Activated CD8-positive, alpha-beta memory T cell treated with anti-CD3 and anti-CD28 coated beads, Interleukin-2, amount 50 U/mL, for 24 hours (primary cell): ENCODE measurements around the gene ATF6.

ENCODE experiments used
- DNase-seq: peaks from one replicate; pipeline ENCODE4 v3.0.0-alpha.2; 2020; ENCODE audit errors: extremely low read depth

Gene ATF6

GRCh38 chr1:161899091-161899490 lies 133.0 kb downstream of the ATF6 start:
- no peak for DNase-seq

- DNase-seq = no peak
These were observed 134.0 kb downstream of the ATF6 start for GRCh38 chr1:161900160-161900559.

GRCh38 chr1:161902182-161902581 lies 136.1 kb downstream of the ATF6 start:
- DNase-seq = no peak

DNA sequence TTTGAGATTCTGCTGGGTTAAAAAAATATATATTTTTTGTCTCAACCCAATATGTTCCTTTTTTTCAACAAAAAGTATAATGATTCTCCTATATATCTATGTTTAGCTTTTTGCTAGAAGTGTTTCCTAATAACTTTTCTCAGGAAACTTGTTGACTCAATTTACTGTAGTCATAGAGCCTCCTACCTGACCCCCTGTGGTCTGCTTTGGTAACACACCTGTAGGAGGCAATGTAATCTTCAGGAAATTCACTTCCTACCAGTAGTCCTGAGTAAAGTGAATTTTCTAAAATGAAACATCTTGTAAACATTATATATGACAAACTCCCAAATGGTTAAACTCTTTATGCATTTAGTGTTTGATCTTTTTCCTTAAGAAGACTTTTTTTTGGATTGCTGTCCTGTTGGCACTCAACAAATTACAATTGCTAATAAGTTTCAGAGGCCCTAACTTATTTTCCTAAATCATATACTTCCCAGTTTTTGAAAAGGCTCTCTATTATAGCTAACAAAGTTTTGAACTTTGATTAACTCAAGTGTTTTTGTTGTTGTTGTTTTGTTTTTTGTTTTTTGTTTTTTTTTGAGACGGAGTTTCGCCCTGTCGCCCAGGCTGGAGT lies 139.3 kb downstream of the ATF6 start:
- no peak for DNase-seq

GRCh38 chr1:161907265-161907664 lies 141.1 kb downstream of the ATF6 start:
- no peak for DNase-seq

DNA sequence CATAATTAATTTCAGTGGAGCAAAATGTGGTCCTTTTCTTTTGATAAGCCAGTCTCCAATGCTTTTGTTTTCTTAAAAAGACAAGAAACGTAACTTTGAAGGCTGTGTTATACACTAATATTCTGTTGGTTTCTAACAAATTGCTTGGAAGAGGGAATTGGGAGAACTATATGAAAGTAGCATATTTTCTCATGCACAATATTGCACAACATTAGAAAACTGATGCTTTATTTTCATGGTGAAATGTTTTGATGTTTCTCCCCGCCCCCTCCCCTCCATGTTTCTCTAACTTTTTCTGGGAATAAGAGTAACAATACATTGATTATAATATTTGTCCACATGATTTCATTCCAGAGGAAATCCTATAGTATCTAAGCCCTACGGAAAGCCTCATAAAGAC lies 142.1 kb downstream of the ATF6 start:
- no peak for DNase-seq

- no peak for DNase-seq
These were observed 144.5 kb downstream of the ATF6 start for GRCh38 chr1:161910604-161911003.

DNA sequence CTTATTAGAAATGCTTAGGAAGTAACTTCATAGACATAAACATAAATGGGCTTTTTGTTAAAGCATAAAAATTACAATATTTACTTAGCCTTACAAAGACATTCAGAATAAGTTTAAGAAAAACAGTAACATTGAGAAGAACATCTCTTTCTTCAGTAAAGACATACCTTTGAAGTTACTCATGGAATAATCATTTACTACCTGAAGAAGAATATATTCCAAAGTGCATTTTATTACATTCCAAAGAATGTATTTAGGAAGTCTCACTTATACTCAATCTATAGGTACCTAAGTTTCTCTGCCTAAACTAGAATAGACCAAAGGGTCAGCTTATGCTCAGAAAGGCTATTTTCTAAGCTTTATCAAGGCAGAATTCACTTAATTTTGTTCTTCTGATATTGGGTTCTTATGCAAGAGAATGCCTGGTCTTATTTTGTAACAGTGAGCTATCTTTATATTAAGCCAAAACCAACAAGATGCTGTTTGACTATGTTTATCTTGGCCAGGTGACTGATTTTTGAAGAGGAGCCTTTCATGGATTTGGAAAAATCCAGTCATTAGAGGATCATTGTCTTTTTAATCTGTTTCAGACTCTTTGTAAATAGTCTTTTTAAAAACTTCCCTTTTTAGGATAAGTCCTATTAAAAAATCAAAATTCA lies 147.5 kb downstream of the ATF6 start:
- no peak for DNase-seq

DNA sequence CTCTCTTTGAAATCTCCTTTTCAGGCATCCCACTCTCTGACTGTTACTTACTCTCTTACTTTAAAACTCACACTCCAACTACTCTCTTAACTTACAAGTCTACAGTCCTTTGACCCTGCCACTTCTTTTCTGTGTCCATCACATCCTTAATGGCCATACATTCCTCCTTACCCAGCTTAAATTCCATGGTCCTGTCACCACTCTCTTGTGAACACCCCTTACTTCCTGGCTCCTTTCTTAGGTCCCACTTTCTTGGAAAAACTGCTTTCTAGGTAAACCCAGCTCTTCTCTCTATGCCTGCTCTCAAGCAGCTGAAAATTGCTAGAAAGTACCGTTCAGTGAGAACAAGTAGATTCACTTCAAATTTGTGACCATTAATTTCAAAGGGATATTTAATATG lies 148.5 kb downstream of the ATF6 start:
- no peak for DNase-seq

GRCh38 chr1:161915051-161915503 lies 149.0 kb downstream of the ATF6 start:
- peak; percentile 10 for DNase-seq

DNA sequence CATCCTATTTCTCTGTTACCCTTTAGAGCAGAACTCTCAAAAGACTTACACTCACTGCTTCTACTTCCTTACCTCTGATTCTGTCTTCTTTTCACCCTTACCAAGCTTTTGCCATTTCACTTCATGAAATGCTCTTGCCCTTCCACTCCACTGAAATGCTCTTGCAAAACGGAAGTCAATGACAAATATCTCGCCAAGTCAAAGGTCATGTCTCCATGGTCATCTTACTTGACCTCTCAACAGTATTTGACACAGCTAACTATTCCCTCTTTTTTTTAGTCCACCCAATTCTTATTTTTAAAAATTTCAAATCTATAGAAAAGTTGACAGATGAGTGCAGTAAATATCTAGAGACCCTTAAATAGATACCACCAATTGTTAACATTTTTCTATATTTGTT lies 149.9 kb downstream of the ATF6 start:
- DNase-seq = no peak

- DNase-seq = no peak
These were observed 153.1 kb downstream of the ATF6 start for GRCh38 chr1:161919229-161919628.

GRCh38 chr1:161921491-161921890 lies 155.4 kb downstream of the ATF6 start:
- DNase-seq = no peak

GRCh38 chr1:161921990-161922389 lies 155.9 kb downstream of the ATF6 start:
- no peak for DNase-seq

DNA sequence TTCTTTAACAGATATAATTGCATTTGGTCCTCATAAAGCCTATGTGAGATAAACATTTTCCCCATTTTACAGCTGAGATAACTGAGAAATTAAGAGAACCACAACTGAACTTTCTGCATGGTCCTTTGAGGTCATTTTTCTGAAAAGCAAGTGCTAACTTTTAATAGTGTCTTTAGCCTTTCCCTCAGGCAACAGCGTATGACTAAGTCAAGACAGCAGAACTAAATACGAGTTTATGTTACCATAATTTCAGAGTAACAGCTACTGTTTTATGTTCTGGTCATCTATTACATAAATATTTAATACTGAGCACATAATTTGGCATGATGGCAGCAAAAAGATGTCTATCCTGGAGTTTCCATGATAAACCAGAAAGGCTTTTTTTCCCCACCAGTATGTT lies 161.9 kb downstream of the ATF6 start:
- DNase-seq = no peak

GRCh38 chr1:161929137-161929536 lies 163.0 kb downstream of the ATF6 start:
- no peak for DNase-seq

- no peak for DNase-seq
These were observed 163.9 kb downstream of the ATF6 start for GRCh38 chr1:161930064-161930463.

GRCh38 chr1:161932668-161933067 lies 166.5 kb downstream of the ATF6 start:
- no peak for DNase-seq

DNA sequence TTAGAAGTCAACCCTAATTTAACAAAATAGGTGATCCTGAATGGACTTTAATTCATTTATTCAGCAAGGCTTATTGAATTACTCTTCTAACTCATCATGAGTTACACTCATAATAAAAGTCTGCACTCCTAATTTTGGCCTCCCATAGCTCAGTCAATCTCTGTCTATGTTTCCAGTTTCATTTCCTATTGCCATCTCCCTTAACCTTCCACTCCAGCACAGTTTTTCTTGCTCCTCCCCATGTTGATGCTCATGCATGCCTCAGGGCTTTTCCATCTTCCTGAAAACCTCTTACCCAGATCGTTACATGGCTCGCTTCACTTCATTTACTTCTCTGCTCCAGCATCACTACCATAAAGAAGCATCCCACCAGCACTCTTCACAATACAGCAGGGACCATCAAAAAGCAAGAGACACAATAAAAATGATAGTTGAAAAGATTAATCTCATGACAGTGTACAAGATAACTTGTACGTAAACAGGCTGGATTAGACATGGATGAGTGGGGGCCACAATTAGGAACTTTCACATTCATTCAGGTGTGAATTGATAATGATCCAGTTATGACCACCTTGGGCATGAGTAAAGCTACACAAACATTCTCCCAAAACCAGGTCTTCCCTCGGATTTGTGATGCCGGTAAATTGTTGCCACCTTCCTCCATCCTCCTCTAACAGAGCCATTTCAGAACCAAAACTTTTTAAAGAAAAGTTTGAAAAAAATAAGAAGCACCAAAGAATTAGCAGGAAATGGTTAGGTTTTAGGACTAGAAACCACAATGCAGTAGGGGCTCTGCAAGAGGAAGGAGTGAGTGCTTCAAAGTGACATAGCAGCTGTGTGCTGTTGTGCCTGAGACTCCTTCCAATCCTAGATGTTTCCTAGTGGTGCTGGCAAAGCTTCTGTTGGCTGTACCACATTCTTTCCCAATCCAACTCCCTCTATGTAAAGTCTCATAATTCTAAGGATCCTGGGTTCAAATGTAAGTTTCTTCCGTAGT lies 167.8 kb downstream of the ATF6 start:
- no peak for DNase-seq

DNA sequence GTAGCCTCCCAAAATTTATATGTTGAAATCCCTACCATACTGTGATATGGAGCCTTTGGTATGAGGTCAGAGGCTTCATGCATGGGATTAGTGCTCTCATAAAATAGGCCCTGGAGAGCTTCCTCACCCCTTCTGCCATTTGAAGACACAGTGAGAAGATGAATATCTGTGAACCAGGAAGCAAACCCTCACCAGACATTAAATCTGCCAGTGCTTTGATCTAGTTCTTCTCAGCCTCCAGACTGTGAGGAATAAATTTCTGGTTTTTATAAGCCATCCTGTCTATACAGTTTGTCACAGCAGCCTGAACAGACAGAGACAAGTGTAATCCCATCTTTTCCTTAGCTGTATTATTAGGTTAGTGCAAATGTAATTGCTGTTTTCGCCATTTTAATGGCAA lies 169.1 kb downstream of the ATF6 start:
- DNase-seq = no peak

GRCh38 chr1:161936786-161937185 lies 170.7 kb downstream of the ATF6 start:
- no peak for DNase-seq

GRCh38 chr1:161940866-161941591 lies 174.9 kb downstream of the ATF6 start:
- DNase-seq = no peak
